Spinal cord (tissue), 10 donors: ENCODE results near the gene KNDC1. TPM values are rescaled to one million over a fixed set of nuclear protein-coding genes. Genes with fewer than 3 reads are reported as not detected.
A peak's percentile ranks its signal among the peaks of the same experiment; 100 is the strongest.

Experiments
- DNase-seq, 6 donors: peaks; one replicate each; pipeline versions ENCODE4 v3.0.0 to v3.0.0-alpha.2; 2013 to 2015; ENCODE audit warnings: low spot score in 6 of 6, low read depth in 4 of 6
- H3K27ac ChIP-seq: one replicate; pipeline ENCODE4 v1.5.1; 2013; ENCODE audit warnings: low read depth, low read length, control low read depth
- H3K27me3 ChIP-seq: one replicate; pipeline ENCODE4 v1.6.1; 2013; ENCODE audit warnings: low read length; ENCODE audit not compliant: control insufficient read depth, insufficient read depth
- H3K36me3 ChIP-seq: one replicate; pipeline ENCODE4 v1.6.1; 2013; ENCODE audit warnings: low read length; ENCODE audit not compliant: control insufficient read depth, insufficient read depth
- H3K4me1 ChIP-seq: one replicate; pipeline ENCODE4 v1.6.1; 2013; ENCODE audit warnings: low read length; ENCODE audit not compliant: control insufficient read depth, insufficient read depth
- H3K4me3 ChIP-seq: one replicate; pipeline ENCODE4 v1.5.1; 2013; ENCODE audit warnings: low read depth, low read length, control low read depth
- H3K9me3 ChIP-seq: one replicate; pipeline ENCODE4 v1.6.1; 2013; ENCODE audit warnings: low read length; ENCODE audit not compliant: control insufficient read depth, insufficient read depth
- WGBS: methylation state at CpG from one replicate; pipeline ENCODE4 v1.1.5; 2013; ENCODE audit warnings: missing lambda C conversion rate; ENCODE audit not compliant: insufficient coverage; 5-methylcytosine and 5-hydroxymethylcytosine counted together
- polyA plus RNA-seq, 2 donors: library from polyadenylated mRNA; unstranded; fragments of 120-200 nt; gene quantifications; one replicate each; pipeline ENCODE4 v1.2.1, GENCODE V29; 2013; ENCODE audit not compliant: insufficient read length in 2 of 2
- total RNA-seq, 2 donors: library from RNA; depleted of rRNA in 1 of 2; stranded (reverse); fragments of 120-200 nt in 1 of 2; fragments of >200 nt in 1 of 2; gene quantifications; one replicate each; pipeline versions ENCODE4 v1.2.3 to v1.2.4, GENCODE V29; 2013 to 2014
- donor health status: healthy.

Gene KNDC1
- total and polyA plus RNA-seq, 4 donors: 8.3 to 35.8 (median 23.5) TPM

- no peak overlapping the region for H3K4me3 ChIP-seq
- no peak overlapping the region for H3K27ac ChIP-seq
- DNase-seq: no peak
- peaks cover 63% of the 10 kb centered on the region for H3K36me3 ChIP-seq
- H3K27me3 ChIP-seq: peaks cover 2% of the 10 kb centered on the region
- no peaks in the 10 kb centered on the region for H3K9me3 ChIP-seq
- H3K4me1 ChIP-seq: no peaks in the 10 kb centered on the region
- WGBS: 84% methylated on average over 22 of the region's 22 CpGs
These were observed 29.2 kb downstream of the KNDC1 start for GRCh38 chr10:133189256-133189655.

- H3K36me3 ChIP-seq: peaks cover 58% of the 10 kb centered on the region
- 92% methylated on average over 8 of the region's 14 CpGs for WGBS
- H3K4me3 ChIP-seq: no peak overlapping the region
- peaks cover 2% of the 10 kb centered on the region for H3K27me3 ChIP-seq
- no peaks in the 10 kb centered on the region for H3K9me3 ChIP-seq
- H3K4me1 ChIP-seq: no peaks in the 10 kb centered on the region
- no peak for DNase-seq
- H3K27ac ChIP-seq: no peak overlapping the region
These were observed 29.7 kb downstream of the KNDC1 start for GRCh38 chr10:133189726-133190125.

- no peak for DNase-seq
- peaks cover 57% of the 10 kb centered on the region for H3K36me3 ChIP-seq
- no peaks in the 10 kb centered on the region for H3K9me3 ChIP-seq
- 94% methylated on average over 9 of the region's 10 CpGs for WGBS
- no peak overlapping the region for H3K4me3 ChIP-seq
- H3K4me1 ChIP-seq: no peaks in the 10 kb centered on the region
- H3K27ac ChIP-seq: no peak overlapping the region
- peaks cover 2% of the 10 kb centered on the region for H3K27me3 ChIP-seq
These were observed 30.2 kb downstream of the KNDC1 start for GRCh38 chr10:133190225-133190624.

- 95% methylated on average over 3 of the region's 4 CpGs for WGBS
- H3K9me3 ChIP-seq: no peaks in the 10 kb centered on the region
These were observed 31.6 kb downstream of the KNDC1 start for GRCh38 chr10:133191651-133192050.

GRCh38 chr10:133194151-133194550 is 34.1 kb downstream of the KNDC1 start:
- Histone ChIP-seq H3K4me3 (no peak overlapping the region), H3K36me3 (peaks cover 60% of the 10 kb centered on the region), H3K27me3 (no peaks in the 10 kb centered on the region), H3K9me3 (no peaks in the 10 kb centered on the region), H3K4me1 (no peaks in the 10 kb centered on the region), H3K27ac (no peak overlapping the region)
- 100% methylated on average over 2 of the region's 4 CpGs for WGBS
- peak in 1 of 6 donors; percentile 66 for DNase-seq

More at GRCh38 chr10:133191651-133192050, 31.6 kb downstream of the KNDC1 start:
- no peak for DNase-seq
- Histone ChIP-seq H3K36me3 (peaks cover 58% of the 10 kb centered on the region), H3K4me1 (no peaks in the 10 kb centered on the region), H3K4me3 (no peak overlapping the region), H3K27me3 (peaks cover 2% of the 10 kb centered on the region), H3K27ac (no peak overlapping the region)

GRCh38 chr10:133195096-133195495 is 35.1 kb downstream of the KNDC1 start:
- peaks cover 61% of the 10 kb centered on the region for H3K36me3 ChIP-seq
- DNase-seq: no peak
- H3K4me3 ChIP-seq: no peak overlapping the region
- no peak overlapping the region for H3K27ac ChIP-seq
- no peaks in the 10 kb centered on the region for H3K27me3 ChIP-seq
- no peaks in the 10 kb centered on the region for H3K4me1 ChIP-seq
- 92% methylated on average over 19 of the region's 19 CpGs for WGBS
- no peaks in the 10 kb centered on the region for H3K9me3 ChIP-seq

GRCh38 chr10:133195611-133196010 is 35.6 kb downstream of the KNDC1 start:
- WGBS: 94% methylated on average over 22 of the region's 23 CpGs
- peaks cover 62% of the 10 kb centered on the region for H3K36me3 ChIP-seq
- no peaks in the 10 kb centered on the region for H3K27me3 ChIP-seq
- no peak overlapping the region for H3K27ac ChIP-seq
- H3K4me3 ChIP-seq: no peak overlapping the region
- no peaks in the 10 kb centered on the region for H3K9me3 ChIP-seq
- H3K4me1 ChIP-seq: no peaks in the 10 kb centered on the region
- DNase-seq: no peak

- WGBS: 78% methylated on average over 23 of the region's 24 CpGs
- peak in 1 of 6 donors; percentile 59 for DNase-seq
- Histone ChIP-seq H3K27me3 (no peaks in the 10 kb centered on the region), H3K9me3 (no peaks in the 10 kb centered on the region), H3K4me1 (no peaks in the 10 kb centered on the region), H3K4me3 (no peak overlapping the region), H3K27ac (no peak overlapping the region), H3K36me3 (peaks cover 66% of the 10 kb centered on the region)
These were observed 36.3 kb downstream of the KNDC1 start for GRCh38 chr10:133196221-133196915.

GRCh38 chr10:133196936-133197758 is 37.1 kb downstream of the KNDC1 start:
- H3K27ac ChIP-seq: no peak overlapping the region
- no peak overlapping the region for H3K4me3 ChIP-seq
- no peaks in the 10 kb centered on the region for H3K4me1 ChIP-seq
- WGBS: 89% methylated on average over 37 of the region's 40 CpGs
- H3K27me3 ChIP-seq: no peaks in the 10 kb centered on the region
- H3K36me3 ChIP-seq: peaks cover 70% of the 10 kb centered on the region
- DNase-seq: no peak
- no peaks in the 10 kb centered on the region for H3K9me3 ChIP-seq
